ENCODE data around the gene TPK1.
A peak's percentile ranks its signal among the peaks of the same experiment; 100 is the strongest.
"Not testable (repeated sequence)": the region's sequence is repeated elsewhere in the genome, so short reads cannot be mapped to it uniquely, and the experiment has no call there.

Gene TPK1

DNA sequence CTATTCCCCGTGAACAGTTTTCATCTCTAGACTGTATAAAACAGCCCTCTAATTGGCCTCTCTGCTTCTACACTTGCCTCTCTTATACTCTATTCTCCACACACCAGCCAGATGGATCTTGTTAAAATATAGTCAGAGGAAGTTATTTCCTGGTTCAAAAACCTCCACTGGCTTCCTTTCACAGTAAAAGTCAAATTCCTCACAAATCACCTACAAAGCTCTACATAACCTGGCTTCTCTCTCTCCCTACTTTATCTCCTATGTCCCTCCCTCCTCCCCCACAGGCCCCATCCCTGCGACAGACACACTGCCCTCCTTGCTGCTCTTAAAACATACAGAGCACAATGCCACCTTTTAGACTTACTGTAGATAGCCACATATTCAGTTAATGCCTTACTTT lies 60.1 kb downstream of the TPK1 start:
- DNase-seq = no peak

GRCh38 chr7:144771927-144772326 lies 63.9 kb downstream of the TPK1 start:
- no peak for DNase-seq

- DNase-seq = no peak
Observed at GRCh38 chr7:144771174-144771573, 64.7 kb downstream of the TPK1 start.

DNA sequence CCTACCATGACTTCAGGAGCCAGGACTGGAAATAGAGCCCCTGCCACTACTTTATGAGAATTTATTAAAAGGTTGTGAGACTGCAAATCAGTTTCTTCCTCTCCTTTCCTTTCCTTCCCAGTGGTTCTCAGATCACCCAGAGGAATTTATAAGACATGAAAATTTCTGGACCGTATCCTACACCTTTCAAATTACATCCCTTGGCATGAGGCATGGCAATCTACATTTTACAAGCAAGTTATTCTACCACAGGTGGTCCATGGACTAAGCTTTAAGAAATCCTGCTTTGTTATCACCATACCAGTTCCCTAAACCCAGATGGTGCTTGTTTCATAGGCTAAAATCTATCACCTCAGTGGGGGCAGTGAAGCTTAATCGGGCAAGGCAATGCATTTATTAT lies 66.5 kb downstream of the TPK1 start:
- DNase-seq = no peak

GRCh38 chr7:144768633-144769032 lies 67.2 kb downstream of the TPK1 start:
- no peak for DNase-seq

DNA sequence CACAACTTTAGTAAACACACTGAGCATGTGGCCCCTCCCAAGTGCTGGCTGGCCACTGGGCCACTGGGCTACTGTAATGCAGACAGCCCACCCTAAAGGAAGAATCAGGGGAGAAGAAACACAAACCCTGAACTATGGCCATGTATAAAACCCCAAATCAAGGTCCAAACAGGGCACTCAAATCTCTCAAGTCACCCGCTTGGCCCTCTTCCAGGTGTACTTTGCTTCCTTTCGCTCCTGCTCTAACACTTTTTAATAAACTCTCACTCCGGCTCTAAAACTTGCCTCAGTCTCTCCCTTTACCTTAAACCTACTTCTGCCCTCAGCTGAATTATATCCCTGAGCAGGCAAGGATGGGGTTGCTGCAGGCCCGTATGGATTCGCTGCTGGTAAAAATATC lies 72.6 kb downstream of the TPK1 start:
- no peak for DNase-seq

DNA sequence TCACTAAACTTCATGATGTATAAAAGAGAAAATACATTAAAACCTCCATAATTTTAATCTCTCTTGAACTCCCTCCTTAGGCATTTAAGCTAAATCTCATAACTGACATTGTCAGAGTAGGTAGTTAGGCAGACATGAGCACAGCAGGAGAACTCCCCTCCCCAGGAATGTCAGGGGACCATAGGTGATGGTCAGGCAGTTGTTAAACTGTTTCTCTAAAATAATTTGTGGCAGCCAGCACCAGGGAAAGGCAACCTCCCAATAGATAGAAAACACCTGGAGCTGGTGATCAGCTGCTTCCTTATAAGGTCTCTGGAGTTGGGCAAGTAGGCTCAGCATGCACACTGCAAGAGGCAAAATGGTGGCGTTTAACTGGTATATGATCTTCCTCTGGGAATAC lies 73.0 kb downstream of the TPK1 start:
- no peak for DNase-seq

GRCh38 chr7:144761493-144761892 lies 74.4 kb downstream of the TPK1 start:
- DNase-seq = no peak

- DNase-seq = no peak
Observed at GRCh38 chr7:144759653-144760052, 76.2 kb downstream of the TPK1 start.

- DNase-seq = no peak
Observed at GRCh38 chr7:144747936-144748335, 87.9 kb downstream of the TPK1 start.

GRCh38 chr7:144738708-144739314 lies 97.0 kb downstream of the TPK1 start:
- peak in 1 of 2 experiments; percentile 34 for DNase-seq

GRCh38 chr7:144738146-144738545 lies 97.7 kb downstream of the TPK1 start:
- DNase-seq = no peak

GRCh38 chr7:144736880-144737493 lies 98.9 kb downstream of the TPK1 start:
- DNase-seq = no peak

DNA sequence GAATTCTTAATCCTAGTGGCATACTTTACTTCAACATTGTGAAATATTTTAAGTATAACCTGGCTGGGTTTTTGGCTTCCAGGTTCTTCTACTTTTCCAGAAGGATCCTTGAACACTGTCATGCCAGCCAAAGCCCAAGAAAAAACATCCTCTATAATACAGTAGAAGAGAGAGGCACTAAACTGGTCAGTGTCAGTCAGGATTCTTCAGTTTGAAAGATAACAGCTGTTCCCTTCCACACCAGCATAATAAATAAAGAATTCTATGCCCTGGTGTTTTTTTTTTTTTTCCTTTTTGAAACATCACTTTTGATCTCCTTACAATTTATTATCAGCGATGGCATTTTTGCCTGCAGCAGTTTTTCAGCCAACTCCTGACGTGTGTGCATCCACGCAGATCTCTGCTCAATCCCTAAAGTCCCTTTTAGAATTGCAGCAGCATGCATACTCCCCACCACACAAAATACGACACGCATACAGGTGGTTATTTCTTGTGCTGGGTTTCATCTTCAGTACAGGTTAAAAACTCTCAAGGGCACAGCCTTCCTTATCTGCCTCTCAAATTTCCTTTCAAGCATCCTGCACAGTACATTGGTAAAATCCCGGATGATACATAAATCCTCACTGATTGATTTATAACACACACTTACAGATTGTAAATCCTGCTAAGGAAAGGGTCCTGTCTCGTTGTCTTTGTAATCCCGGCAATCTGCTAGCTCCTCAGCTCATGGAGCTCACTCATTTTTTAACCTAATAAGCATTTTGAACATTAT lies 100.2 kb downstream of the TPK1 start:
- no peak for DNase-seq

GRCh38 chr7:144731661-144732351 lies 104.0 kb downstream of the TPK1 start:
- DNase-seq = no peak

DNA sequence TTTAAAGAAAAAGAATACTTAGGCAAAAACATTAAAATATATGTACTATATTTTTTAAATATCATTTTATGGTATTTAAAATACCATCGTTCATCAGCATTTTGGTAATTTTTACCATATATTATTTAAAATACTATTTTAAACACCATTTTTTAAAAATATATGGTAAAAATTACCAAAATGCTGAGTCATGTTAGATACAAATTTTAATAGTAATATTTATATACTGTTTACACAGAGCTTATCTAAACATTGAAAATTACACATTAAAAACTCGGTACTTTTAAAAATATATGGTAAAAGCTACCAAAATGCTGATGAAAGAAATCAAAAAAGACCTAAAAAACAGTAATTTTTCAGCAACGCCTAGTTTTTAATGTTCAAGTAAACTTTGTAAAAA lies 105.6 kb downstream of the TPK1 start:
- no peak for DNase-seq

- no peak for DNase-seq
Observed at GRCh38 chr7:144729226-144729625, 106.6 kb downstream of the TPK1 start.

DNA sequence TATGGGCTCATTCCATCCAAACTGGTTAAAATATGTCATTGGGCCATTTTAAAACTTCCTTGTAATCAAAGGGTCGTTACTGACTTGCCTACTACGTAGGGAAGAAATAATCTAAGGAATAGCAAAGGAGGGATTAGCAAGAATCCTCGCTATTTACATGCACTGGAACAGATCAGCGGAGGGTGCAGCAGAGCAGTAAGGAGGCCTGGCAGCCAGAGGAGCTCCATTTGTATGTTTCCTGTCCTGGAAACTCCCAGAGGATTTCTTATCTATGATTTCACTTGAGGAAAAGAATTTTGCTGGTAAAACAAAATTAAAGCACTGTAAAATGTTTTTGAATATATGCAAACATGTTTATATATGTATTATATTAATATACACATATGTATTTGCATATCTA lies 107.3 kb downstream of the TPK1 start:
- DNase-seq = no peak

GRCh38 chr7:144726840-144727239 lies 109.0 kb downstream of the TPK1 start:
- not testable (repeated sequence) for DNase-seq

DNA sequence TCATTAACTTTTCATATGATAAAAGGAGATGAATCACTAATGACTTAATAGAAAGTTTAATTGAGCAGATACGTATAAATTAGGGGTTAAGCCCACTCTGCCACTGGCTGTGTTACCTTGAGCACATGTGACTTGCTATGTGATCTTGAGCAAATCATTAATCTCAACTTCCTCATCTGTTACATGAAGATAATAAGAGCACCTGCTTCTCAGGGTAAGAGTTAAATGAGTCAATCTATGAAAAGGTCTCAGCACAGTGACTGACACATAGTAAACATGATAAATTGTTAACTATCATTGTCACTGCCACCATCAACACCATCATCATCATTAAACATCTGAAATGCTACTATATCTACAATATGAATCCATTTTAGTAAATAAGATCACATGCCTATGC lies 110.8 kb downstream of the TPK1 start:
- DNase-seq = no peak

GRCh38 chr7:144723301-144723700 lies 112.6 kb downstream of the TPK1 start:
- no peak for DNase-seq

DNA sequence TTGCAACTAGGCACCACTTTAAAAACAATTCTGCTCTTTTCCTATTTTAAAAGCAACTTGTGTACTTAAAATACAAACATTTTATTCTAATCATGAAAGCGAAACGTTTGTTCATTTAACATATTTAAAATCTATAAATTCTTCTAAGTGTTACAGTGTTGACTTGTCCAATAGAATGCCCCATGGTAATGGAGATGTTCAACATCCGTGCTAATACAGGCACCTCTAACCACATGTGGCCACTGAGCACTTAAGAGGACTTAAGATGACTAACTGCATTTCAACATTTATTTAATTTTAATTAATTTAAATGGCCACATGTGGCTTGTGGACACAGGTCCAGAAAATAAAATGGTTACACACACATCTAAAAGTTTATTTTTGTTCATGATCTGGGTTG lies 115.1 kb downstream of the TPK1 start:
- no peak for DNase-seq

- DNase-seq = no peak
Observed at GRCh38 chr7:144720149-144720548, 115.7 kb downstream of the TPK1 start.

DNA sequence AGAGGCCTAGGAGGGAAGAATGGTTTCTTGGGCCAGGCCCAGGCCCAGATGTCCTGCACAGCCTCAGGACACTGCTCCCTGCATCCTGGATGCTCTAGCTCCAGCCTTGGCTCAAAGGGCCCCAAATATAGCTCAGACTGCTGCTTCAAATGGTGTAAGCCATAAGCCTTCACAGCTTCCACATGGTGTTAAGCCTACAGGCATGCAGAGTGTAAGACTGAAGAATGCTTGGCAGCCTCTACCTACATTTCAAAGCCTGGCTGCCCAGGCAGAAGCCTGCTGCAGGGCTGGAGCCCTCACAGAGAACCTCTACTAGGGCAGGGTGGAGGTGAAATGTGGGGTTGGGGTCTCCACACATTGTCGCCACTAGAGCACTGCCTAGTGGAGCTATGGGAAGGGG lies 118.1 kb downstream of the TPK1 start:
- DNase-seq = no peak

Data from SHP77 (cell line).